Measurements from ENCODE around the gene SPATA2L. TPM values are rescaled to one million over a fixed set of nuclear protein-coding genes. Genes with fewer than 3 reads are reported as not detected.

Gene SPATA2L
- polyA plus RNA-seq, 1 of the 3 experiments (the other 2 are of a cell fraction) = 8.6 TPM

GRCh38 chr16:89729293-89729692 lies 27.8 kb upstream of the SPATA2L start:
- Histone ChIP-seq H3K9me2 (no peaks in the 10 kb centered on the region), H3K4me3 (ENCODE audit: low read depth in 2 of 2, low read length in 1 of 2) (no peak overlapping the region), H3K4me2 (no peak overlapping the region), H3K4me1 (ENCODE audit: control insufficient read depth in 1 of 2, insufficient read depth in 2 of 2, low read depth in 1 of 2, low read length in 1 of 2) (no peaks in the 10 kb centered on the region; a peak in 1 of 4 replicates), H4K20me1 (ENCODE audit: insufficient read depth) (peaks cover 13% of the 10 kb centered on the region), H3K79me2 (ENCODE audit: insufficient read depth) (peaks cover 36% of the 10 kb centered on the region), H3K27ac (ENCODE audit: low read depth in 2 of 2, low read length in 1 of 2) (no peak overlapping the region), H3F3A (replicated peaks; ENCODE audit: insufficient read depth) (no peaks in the 10 kb centered on the region), H3K9me3 (no peaks in the 10 kb centered on the region), H3K36me3 (replicated peaks in 1 of 2; ENCODE audit: control insufficient read depth in 1 of 2, insufficient read depth in 2 of 2, low read length in 1 of 2) (peaks cover 34 to 48% of the 10 kb centered on the region in 2 experiments), H3K27me3 (ENCODE audit: insufficient read depth) (no peaks in the 10 kb centered on the region), H3K9ac (no peak overlapping the region), H2AFZ (ENCODE audit: low read depth) (no peak overlapping the region)
- WGBS (ENCODE audit: low lambda C conversion rate) = 89% methylated on average over 14 of the region's 18 CpGs
- TF ChIP-seq POLR2AphosphoS5 (IDR thresholded peaks at IDR 0.05; ENCODE audit: low read depth, low read length) (no peak), GATA2 (CRISPR knock-in tag; IDR thresholded peaks at IDR 0.05) (no peak), CTCF (IDR thresholded peaks at IDR 0.05) (no peak), USF1 (IDR thresholded peaks at IDR 0.05; ENCODE audit: borderline replicate concordance, low read depth) (no peak), TCF12 (IDR thresholded peaks at IDR 0.05) (no peak), ZBTB33 (IDR thresholded peaks at IDR 0.05; ENCODE audit: borderline replicate concordance, low read depth) (no peak), PBX3 (IDR thresholded peaks at IDR 0.05) (no peak), RFX5 (IDR thresholded peaks at IDR 0.05; ENCODE audit: low read length) (no peak), RXRA (IDR thresholded peaks at IDR 0.05; ENCODE audit: borderline replicate concordance, low read depth) (no peak), EZH2phosphoT487 (IDR thresholded peaks at IDR 0.05; ENCODE audit: borderline replicate concordance, low read depth) (no peak), MXI1 (IDR thresholded peaks at IDR 0.05; ENCODE audit: low read depth, low read length) (no peak), RAD21 (IDR thresholded peaks at IDR 0.05; ENCODE audit: low read length) (no peak)
- POLR2A ChIA-PET = no interaction called here
- no peak for DNase-seq
- CTCF ChIA-PET = interaction anchor here (0.6 kb wide), 1 partner anchor 28 kb away, joined by 3 read pairs; no protein-coding TSS in a partner anchor

Data from SK-N-SH (cell line).